Measurements from ENCODE around the gene KIRREL2. TPM values are rescaled to one million over a fixed set of nuclear protein-coding genes. Genes with fewer than 3 reads are reported as not detected.

KIRREL2 gene
- total RNA-seq (2021): 0.15 and 0.17 TPM in 2 replicates
- Bru-seq, nascent RNA: percentile 12 among the genes with signal in this experiment
- percentile 12 among the genes with signal in this experiment for BruChase-seq, experiment 1, labeled RNA remaining after a 2-hour chase
- BruChase-seq, experiment 2, labeled RNA remaining after a 6-hour chase: percentile 7 among the genes with signal in this experiment
- long read RNA-seq: 0 reads

- Histone ChIP-seq H3K4me3 (ENCODE audit: low read depth, low read length, poor library complexity, severe bottlenecking) (peak within 1 kb of the TSS; percentile 56), H3K27me3 (replicated peaks; ENCODE audit: insufficient read depth, low read depth, low read length, poor library complexity) (peaks cover 16% of the 10 kb centered on the region), H3K4me1 (ENCODE audit: insufficient read depth, low read length, poor library complexity, severe bottlenecking) (peaks cover 13% of the 10 kb centered on the region), H3K27ac (ENCODE audit: low read depth, low read length, poor library complexity, severe bottlenecking) (no peak within 1 kb of the TSS), H3K9me3 (ENCODE audit: low read depth, low read length, poor library complexity, severe bottlenecking) (no peaks in the 10 kb centered on the region), H3K36me3 (ENCODE audit: insufficient read depth, low read length, poor library complexity, severe bottlenecking) (no peaks in the 10 kb centered on the region)
- DNase-seq (ENCODE audit: low spot score): peak; percentile 21
- intact Hi-C loops (cut with micrococcal nuclease; ENCODE audit: unreplicated experiment): no loop called here
- ChIA-PET CTCF (no interaction called here), POLR2A (ENCODE audit: low non-redundant PET) (no interaction called here)
- no TSS peak for BruUV-seq (replicated peaks)
- no peak for TF ChIP-seq EZH2 (IDR thresholded peaks at IDR 0.05; ENCODE audit: borderline replicate concordance, low read depth, low read length, poor library complexity, severe bottlenecking)
- TF ChIP-seq CTCF (conservative IDR thresholded peaks at IDR 0.05; ENCODE audit: low read depth, low read length): no peak
These were observed at the start of gene KIRREL2 for GRCh38 chr19:35856546-35857149. Gene KIRREL2 (plus strand): TSS chr19:35856911. CDS start chr19:35857120, 209 bp downstream.

- no peak for DNase-seq (ENCODE audit: low spot score)
- intact Hi-C loops (cut with micrococcal nuclease; ENCODE audit: unreplicated experiment): no loop called here
- H3K4me3 ChIP-seq (ENCODE audit: low read depth, low read length, poor library complexity, severe bottlenecking): no peak overlapping the region
- H3K9me3 ChIP-seq (ENCODE audit: low read depth, low read length, poor library complexity, severe bottlenecking): no peaks in the 10 kb centered on the region
- H3K27ac ChIP-seq (ENCODE audit: low read depth, low read length, poor library complexity, severe bottlenecking): no peak overlapping the region
- no peaks in the 10 kb centered on the region for H3K4me1 ChIP-seq (ENCODE audit: insufficient read depth, low read length, poor library complexity, severe bottlenecking)
- H3K36me3 ChIP-seq (ENCODE audit: insufficient read depth, low read length, poor library complexity, severe bottlenecking): no peaks in the 10 kb centered on the region
- no peak for TF ChIP-seq EZH2 (IDR thresholded peaks at IDR 0.05; ENCODE audit: borderline replicate concordance, low read depth, low read length, poor library complexity, severe bottlenecking)
- TF ChIP-seq CTCF (conservative IDR thresholded peaks at IDR 0.05; ENCODE audit: low read depth, low read length): no peak
- ChIA-PET CTCF (no interaction called here), POLR2A (ENCODE audit: low non-redundant PET) (no interaction called here)
- H3K27me3 ChIP-seq (replicated peaks; ENCODE audit: insufficient read depth, low read depth, low read length, poor library complexity): no peaks in the 10 kb centered on the region
- no TSS peak for BruUV-seq (replicated peaks)
These were observed 49.1 kb upstream of the KIRREL2 start for GRCh38 chr19:35807633-35808032.

- H3K27me3 ChIP-seq (replicated peaks; ENCODE audit: insufficient read depth, low read depth, low read length, poor library complexity): no peaks in the 10 kb centered on the region
- POLR2A ChIA-PET (ENCODE audit: low non-redundant PET): no interaction called here
- intact Hi-C loops (cut with micrococcal nuclease; ENCODE audit: unreplicated experiment): no loop called here
- no peak for TF ChIP-seq EZH2 (IDR thresholded peaks at IDR 0.05; ENCODE audit: borderline replicate concordance, low read depth, low read length, poor library complexity, severe bottlenecking)
- no peak for TF ChIP-seq CTCF (conservative IDR thresholded peaks at IDR 0.05; ENCODE audit: low read depth, low read length)
- H3K4me3 ChIP-seq (ENCODE audit: low read depth, low read length, poor library complexity, severe bottlenecking): no peak overlapping the region
- no peaks in the 10 kb centered on the region for H3K4me1 ChIP-seq (ENCODE audit: insufficient read depth, low read length, poor library complexity, severe bottlenecking)
- H3K9me3 ChIP-seq (ENCODE audit: low read depth, low read length, poor library complexity, severe bottlenecking): no peaks in the 10 kb centered on the region
- H3K27ac ChIP-seq (ENCODE audit: low read depth, low read length, poor library complexity, severe bottlenecking): no peak overlapping the region
- CTCF ChIA-PET: no interaction called here
- no TSS peak for BruUV-seq (replicated peaks)
- H3K36me3 ChIP-seq (ENCODE audit: insufficient read depth, low read length, poor library complexity, severe bottlenecking): no peaks in the 10 kb centered on the region
- DNase-seq (ENCODE audit: low spot score): no peak
These were observed 45.1 kb upstream of the KIRREL2 start for GRCh38 chr19:35811317-35812219.
